Choroid plexus epithelial cell (primary cell): ENCODE data around the gene PCP2.

ENCODE experiments used
- DNase-seq: peaks from one replicate; pipeline ENCODE4 v3.0.0-alpha.2; 2010; ENCODE audit warnings: low read depth
- H3K4me3 ChIP-seq: 2 replicates; pipeline ENCODE4 v1.5.1; 2011; ENCODE audit warnings: low read depth, mild to moderate bottlenecking, control low read depth, low read length, moderate library complexity
- CTCF ChIP-seq: conservative IDR thresholded peaks from 2 replicates; pipeline ENCODE4 v1.5.1; 2011; ENCODE audit warnings: low read depth, mild to moderate bottlenecking, control low read depth, inconsistent platforms, low read length, moderate library complexity

PCP2 gene

GRCh38 chr19:7610491-7611240 is 22.9 kb downstream of the PCP2 start:
- no peak overlapping the region for H3K4me3 ChIP-seq
- TF ChIP-seq CTCF, result no peak
- DNase-seq, result no peak

GRCh38 chr19:7607874-7608560 is 25.5 kb downstream of the PCP2 start:
- no peak for DNase-seq
- no peak overlapping the region for H3K4me3 ChIP-seq
- TF ChIP-seq CTCF, result no peak

GRCh38 chr19:7607212-7607873 is 26.2 kb downstream of the PCP2 start:
- no peak overlapping the region for H3K4me3 ChIP-seq
- DNase-seq, result no peak
- TF ChIP-seq CTCF, result no peak

- no peak overlapping the region for H3K4me3 ChIP-seq
- no peak for TF ChIP-seq CTCF
- DNase-seq, result no peak
Measured at GRCh38 chr19:7606289-7606688, 27.2 kb downstream of the PCP2 start.

- peak; percentile 19 for DNase-seq
- no peak for TF ChIP-seq CTCF
- no peak overlapping the region for H3K4me3 ChIP-seq
Measured at GRCh38 chr19:7605490-7606222, 27.9 kb downstream of the PCP2 start.

GRCh38 chr19:7603919-7604318 is 29.6 kb downstream of the PCP2 start:
- H3K4me3 ChIP-seq, result no peak overlapping the region
- TF ChIP-seq CTCF, result no peak
- DNase-seq, result no peak
